Nephron (organoid): ENCODE results near the gene TLN1.

Experiments used
- H3K27ac Mint-ChIP-seq, 3 experiments: 2 replicates each; pipeline ENCODE4 v1.8.0; 2020; ENCODE audit warnings: mixed read lengths in 3 of 3, mild to moderate bottlenecking in 2 of 3, moderate library complexity in 1 of 3
- H3K27me3 Mint-ChIP-seq: 2 replicates; pipeline ENCODE4 v1.8.0; 2021; ENCODE audit warnings: low read depth, mild to moderate bottlenecking, moderate library complexity, mixed read lengths
- H3K36me3 Mint-ChIP-seq: 2 replicates; pipeline ENCODE4 v1.8.0; 2020; ENCODE audit warnings: low read depth, mixed read lengths
- H3K4me1 Mint-ChIP-seq: 2 replicates; pipeline ENCODE4 v1.8.0; 2020; ENCODE audit warnings: mixed read lengths
- H3K4me3 Mint-ChIP-seq, 3 experiments: 2 replicates each; pipeline ENCODE4 v1.8.0; 2020; ENCODE audit warnings: mild to moderate bottlenecking in 3 of 3, mixed read lengths in 3 of 3, moderate library complexity in 2 of 3
- H3K9me3 Mint-ChIP-seq: 2 replicates; pipeline ENCODE4 v1.8.0; 2020; ENCODE audit warnings: mixed read lengths
- CTCF ChIP-seq, 3 experiments: fragments of 200-600 bp; sonication (generic); IDR thresholded peaks; one replicate each; pipeline ENCODE4 v1.5.0; 2021; ENCODE audit warnings: antibody characterized with exemption in 3 of 3; ENCODE audit not compliant: unreplicated experiment in 3 of 3

Gene TLN1

GRCh38 chr9:35731415-35732184 lies 395 bp downstream of the TLN1 start:
- peaks cover 8% of the 10 kb centered on the region for H3K4me1 Mint-ChIP-seq
- H3K27ac Mint-ChIP-seq = peak overlapping the region in 1 of 3 experiments; percentile 87
- no peak for TF ChIP-seq CTCF (IDR thresholded peaks at IDR 0.05; ENCODE audit: unreplicated experiment in 3 of 3)
- H3K9me3 Mint-ChIP-seq = no peaks in the 10 kb centered on the region
- peaks cover 24% of the 10 kb centered on the region for H3K36me3 Mint-ChIP-seq
- peak overlapping the region in 1 of 3 experiments; percentile 94 for H3K4me3 Mint-ChIP-seq
- no peaks in the 10 kb centered on the region for H3K27me3 Mint-ChIP-seq

GRCh38 chr9:35730486-35730854 lies 1.5 kb downstream of the TLN1 start:
- H3K27me3 Mint-ChIP-seq = no peaks in the 10 kb centered on the region
- H3K4me1 Mint-ChIP-seq = peaks cover 8% of the 10 kb centered on the region
- H3K4me3 Mint-ChIP-seq = no peak overlapping the region
- no peaks in the 10 kb centered on the region for H3K9me3 Mint-ChIP-seq
- H3K36me3 Mint-ChIP-seq = peaks cover 22% of the 10 kb centered on the region
- no peak for TF ChIP-seq CTCF (IDR thresholded peaks at IDR 0.05; ENCODE audit: unreplicated experiment in 3 of 3)
- H3K27ac Mint-ChIP-seq = peak overlapping the region in 1 of 3 experiments; percentile 87

- H3K36me3 Mint-ChIP-seq = peaks cover 22% of the 10 kb centered on the region
- no peaks in the 10 kb centered on the region for H3K9me3 Mint-ChIP-seq
- H3K27me3 Mint-ChIP-seq = no peaks in the 10 kb centered on the region
- peak overlapping the region in 1 of 3 experiments; percentile 87 for H3K27ac Mint-ChIP-seq
- no peak overlapping the region for H3K4me3 Mint-ChIP-seq
- H3K4me1 Mint-ChIP-seq = peaks cover 8% of the 10 kb centered on the region
- TF ChIP-seq CTCF (IDR thresholded peaks at IDR 0.05; ENCODE audit: unreplicated experiment in 3 of 3) = peak; percentile 44 to 55 (median 51)
Measured at GRCh38 chr9:35729700-35730485, 2.1 kb downstream of the TLN1 start.

- H3K9me3 Mint-ChIP-seq = no peaks in the 10 kb centered on the region
- no peak overlapping the region for H3K27ac Mint-ChIP-seq
- H3K4me1 Mint-ChIP-seq = peaks cover 8% of the 10 kb centered on the region
- TF ChIP-seq CTCF (IDR thresholded peaks at IDR 0.05; ENCODE audit: unreplicated experiment in 3 of 3) = no peak
- H3K27me3 Mint-ChIP-seq = no peaks in the 10 kb centered on the region
- no peak overlapping the region for H3K4me3 Mint-ChIP-seq
- H3K36me3 Mint-ChIP-seq = peaks cover 29% of the 10 kb centered on the region
Measured at GRCh38 chr9:35729101-35729500, 2.9 kb downstream of the TLN1 start.

GRCh38 chr9:35728041-35728971 lies 3.7 kb downstream of the TLN1 start:
- Mint-ChIP-seq H3K4me3 (no peak overlapping the region), H3K27ac (no peak overlapping the region), H3K9me3 (no peaks in the 10 kb centered on the region), H3K27me3 (no peaks in the 10 kb centered on the region), H3K4me1 (peaks cover 5% of the 10 kb centered on the region), H3K36me3 (peaks cover 34% of the 10 kb centered on the region)
- no peak for TF ChIP-seq CTCF (IDR thresholded peaks at IDR 0.05; ENCODE audit: unreplicated experiment in 3 of 3)
